ENCODE measurements around the gene LDB2.

DNA sequence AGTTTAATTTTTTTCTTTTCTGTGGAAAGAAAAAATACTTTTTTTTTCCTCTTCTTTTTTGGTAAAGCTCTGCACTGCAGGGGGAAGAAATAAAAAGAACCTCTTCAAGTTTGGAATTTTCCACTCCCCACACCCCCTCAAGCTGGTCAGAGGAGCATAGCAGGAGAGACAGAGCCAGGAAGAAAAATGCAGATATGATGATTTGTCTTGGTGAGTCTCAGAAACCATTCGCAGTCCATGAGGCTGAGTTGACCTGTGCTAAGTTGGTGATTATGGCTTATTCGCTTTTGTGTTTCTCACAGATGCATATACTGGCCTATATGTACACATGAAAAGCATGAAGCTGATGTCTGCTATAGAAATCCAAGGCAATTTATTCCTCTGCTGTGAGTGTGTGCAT, 205.9 kb downstream of the LDB2 start:
- no peak for TF ChIP-seq POLR2AphosphoS5 (IDR thresholded peaks at IDR 0.05)
- no peak for TF ChIP-seq CTCF (IDR thresholded peaks at IDR 0.05)
- TF ChIP-seq EP300 (IDR thresholded peaks at IDR 0.05) = no peak
- no peak for TF ChIP-seq POLR2A (IDR thresholded peaks at IDR 0.05; ENCODE audit: low read depth)
